ENCODE results near the gene INO80C.

DNA sequence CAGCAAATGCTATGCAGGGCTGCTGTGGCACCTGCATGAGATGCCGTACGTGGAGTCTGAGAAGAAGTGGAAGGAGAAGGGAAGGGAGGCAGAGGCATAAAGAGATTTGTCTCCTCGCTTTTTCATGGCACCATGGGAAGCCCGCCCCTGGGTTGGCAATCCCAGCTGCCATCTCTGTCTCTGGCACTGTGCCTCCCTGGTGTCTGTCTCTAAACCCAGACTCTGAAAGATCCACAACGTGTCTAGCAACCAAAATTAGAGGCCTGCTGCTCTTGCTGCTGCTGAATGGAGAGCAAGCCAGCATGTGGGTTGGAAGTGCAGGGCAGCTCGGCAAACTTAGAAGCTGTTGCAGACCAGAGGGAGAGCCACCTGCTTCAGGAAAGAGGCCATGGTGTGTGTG is 53.1 kb downstream of the INO80C start:
- TF ChIP-seq TARDBP (IDR thresholded peaks at IDR 0.05) = no peak
- TF ChIP-seq SP1 (IDR thresholded peaks at IDR 0.05) = no peak
- TF ChIP-seq FOXA1 (IDR thresholded peaks at IDR 0.05) = no peak
- TF ChIP-seq ELF4 (IDR thresholded peaks at IDR 0.05) = no peak
- TF ChIP-seq, protein P1, sequence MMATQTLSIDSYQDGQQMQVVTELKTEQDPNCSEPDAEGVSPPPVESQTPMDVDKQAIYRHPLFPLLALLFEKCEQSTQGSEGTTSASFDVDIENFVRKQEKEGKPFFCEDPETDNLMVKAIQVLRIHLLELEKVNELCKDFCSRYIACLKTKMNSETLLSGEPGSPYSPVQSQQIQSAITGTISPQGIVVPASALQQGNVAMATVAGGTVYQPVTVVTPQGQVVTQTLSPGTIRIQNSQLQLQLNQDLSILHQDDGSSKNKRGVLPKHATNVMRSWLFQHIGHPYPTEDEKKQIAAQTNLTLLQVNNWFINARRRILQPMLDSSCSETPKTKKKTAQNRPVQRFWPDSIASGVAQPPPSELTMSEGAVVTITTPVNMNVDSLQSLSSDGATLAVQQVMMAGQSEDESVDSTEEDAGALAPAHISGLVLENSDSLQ (IDR thresholded peaks at IDR 0.05) = no peak
- no peak for TF ChIP-seq BHLHE40 (IDR thresholded peaks at IDR 0.05; ENCODE audit: borderline replicate concordance)
- TF ChIP-seq FOXM1 (IDR thresholded peaks at IDR 0.05; ENCODE audit: borderline replicate concordance) = no peak
- TF ChIP-seq ARNT (IDR thresholded peaks at IDR 0.05) = no peak
- TF ChIP-seq FOXK2 (IDR thresholded peaks at IDR 0.05) = no peak
